Measurements from ENCODE around the gene FUT1.
"Not testable (repeated sequence)": the region's sequence is repeated elsewhere in the genome, so short reads cannot be mapped to it uniquely, and the experiment has no call there.

Gene FUT1

DNA sequence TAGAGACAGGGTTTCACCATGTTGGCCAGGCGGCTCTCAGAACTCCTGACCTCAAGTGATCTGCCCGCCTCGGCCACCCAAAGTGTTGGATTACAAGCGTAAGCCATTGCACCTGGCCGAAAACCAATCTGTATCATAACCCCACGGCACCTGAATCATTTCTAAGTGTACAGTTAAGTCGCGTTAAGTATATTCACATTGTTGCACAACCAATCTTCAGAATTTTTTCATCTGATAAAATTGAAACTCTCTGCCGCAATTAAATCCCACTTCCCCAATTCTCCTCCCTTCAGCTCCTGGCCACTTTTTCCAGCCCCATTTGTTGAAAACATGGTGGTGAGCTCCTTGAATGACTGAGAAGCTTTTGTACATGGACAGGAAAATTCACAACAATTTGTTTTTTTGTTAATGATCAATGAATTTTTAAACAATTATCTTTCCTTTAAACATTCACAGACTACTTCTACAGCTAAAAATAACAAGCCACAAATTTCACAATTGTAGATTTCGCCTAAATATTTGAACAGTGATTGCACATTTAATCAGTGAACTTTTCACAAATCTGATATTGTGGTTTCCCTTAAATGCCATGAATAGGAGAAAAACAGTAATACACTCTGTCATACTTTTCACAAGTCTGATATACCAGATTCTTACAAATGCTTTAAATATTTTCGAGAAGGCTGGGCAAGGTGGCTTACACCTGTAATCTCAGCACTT is 16.7 kb upstream of the FUT1 start:
- TF ChIP-seq, protein P1, sequence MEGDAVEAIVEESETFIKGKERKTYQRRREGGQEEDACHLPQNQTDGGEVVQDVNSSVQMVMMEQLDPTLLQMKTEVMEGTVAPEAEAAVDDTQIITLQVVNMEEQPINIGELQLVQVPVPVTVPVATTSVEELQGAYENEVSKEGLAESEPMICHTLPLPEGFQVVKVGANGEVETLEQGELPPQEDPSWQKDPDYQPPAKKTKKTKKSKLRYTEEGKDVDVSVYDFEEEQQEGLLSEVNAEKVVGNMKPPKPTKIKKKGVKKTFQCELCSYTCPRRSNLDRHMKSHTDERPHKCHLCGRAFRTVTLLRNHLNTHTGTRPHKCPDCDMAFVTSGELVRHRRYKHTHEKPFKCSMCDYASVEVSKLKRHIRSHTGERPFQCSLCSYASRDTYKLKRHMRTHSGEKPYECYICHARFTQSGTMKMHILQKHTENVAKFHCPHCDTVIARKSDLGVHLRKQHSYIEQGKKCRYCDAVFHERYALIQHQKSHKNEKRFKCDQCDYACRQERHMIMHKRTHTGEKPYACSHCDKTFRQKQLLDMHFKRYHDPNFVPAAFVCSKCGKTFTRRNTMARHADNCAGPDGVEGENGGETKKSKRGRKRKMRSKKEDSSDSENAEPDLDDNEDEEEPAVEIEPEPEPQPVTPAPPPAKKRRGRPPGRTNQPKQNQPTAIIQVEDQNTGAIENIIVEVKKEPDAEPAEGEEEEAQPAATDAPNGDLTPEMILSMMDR (IDR thresholded peaks at IDR 0.05; ENCODE audit: control insufficient read depth, insufficient read depth, low read depth, low read length, missing control alignments): no peak
- H3K4me3 ChIP-seq (ENCODE audit: control insufficient read depth, low read depth, low read length): no peak overlapping the region
- no peak for DNase-seq (ENCODE audit: low read depth)

DNA sequence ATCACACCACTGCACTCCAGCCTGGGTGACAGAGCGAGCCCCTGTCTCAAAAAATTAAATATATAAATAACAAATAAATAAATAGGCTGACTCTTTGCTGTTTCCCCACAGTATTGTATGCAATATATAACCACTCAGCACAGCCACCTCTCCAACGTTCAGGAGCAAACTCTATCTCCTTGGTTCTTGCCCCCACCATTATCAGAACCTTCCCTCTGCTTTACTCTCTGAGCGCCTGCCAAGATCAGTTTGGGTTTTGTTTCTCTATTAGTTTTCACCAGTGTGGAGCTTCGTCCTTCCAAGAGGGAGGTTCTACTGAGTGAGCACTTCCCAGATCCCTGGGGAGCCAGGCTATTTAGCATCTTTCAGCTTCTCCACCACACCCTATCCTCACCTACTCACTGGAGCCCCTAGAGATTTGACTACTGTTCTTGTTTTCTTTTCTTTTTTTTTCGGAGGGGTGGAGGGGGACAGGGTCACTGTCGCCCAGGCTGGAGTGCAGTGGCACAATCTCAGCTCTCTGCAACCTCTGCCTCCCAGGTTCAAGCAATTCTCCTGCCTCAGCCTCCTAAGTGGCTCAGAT is 15.8 kb upstream of the FUT1 start:
- DNase-seq (ENCODE audit: low read depth); H3K4me3 ChIP-seq (ENCODE audit: control insufficient read depth, low read depth, low read length): not testable (repeated sequence)

DNA sequence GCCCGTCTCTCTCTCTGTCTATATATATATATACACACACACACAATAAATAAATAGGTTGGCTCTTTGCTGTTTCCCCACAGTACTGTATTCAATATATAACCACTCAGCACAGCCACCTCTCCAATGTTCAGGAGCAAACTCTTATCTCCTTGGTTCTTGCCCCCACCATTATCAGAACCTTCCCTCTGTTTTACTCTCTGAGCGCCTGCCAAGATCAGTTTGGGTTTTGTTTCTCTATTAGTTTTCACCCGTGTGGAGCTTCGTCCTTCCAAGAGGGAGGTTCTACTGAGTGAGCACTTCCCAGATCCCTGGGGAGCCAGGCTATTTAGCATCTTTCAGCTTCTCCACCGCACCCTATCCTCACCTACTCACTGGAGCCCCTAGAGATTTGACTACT is 13.4 kb upstream of the FUT1 start:
- not testable (repeated sequence) for H3K4me3 ChIP-seq (ENCODE audit: control insufficient read depth, low read depth, low read length); DNase-seq (ENCODE audit: low read depth)

DNA sequence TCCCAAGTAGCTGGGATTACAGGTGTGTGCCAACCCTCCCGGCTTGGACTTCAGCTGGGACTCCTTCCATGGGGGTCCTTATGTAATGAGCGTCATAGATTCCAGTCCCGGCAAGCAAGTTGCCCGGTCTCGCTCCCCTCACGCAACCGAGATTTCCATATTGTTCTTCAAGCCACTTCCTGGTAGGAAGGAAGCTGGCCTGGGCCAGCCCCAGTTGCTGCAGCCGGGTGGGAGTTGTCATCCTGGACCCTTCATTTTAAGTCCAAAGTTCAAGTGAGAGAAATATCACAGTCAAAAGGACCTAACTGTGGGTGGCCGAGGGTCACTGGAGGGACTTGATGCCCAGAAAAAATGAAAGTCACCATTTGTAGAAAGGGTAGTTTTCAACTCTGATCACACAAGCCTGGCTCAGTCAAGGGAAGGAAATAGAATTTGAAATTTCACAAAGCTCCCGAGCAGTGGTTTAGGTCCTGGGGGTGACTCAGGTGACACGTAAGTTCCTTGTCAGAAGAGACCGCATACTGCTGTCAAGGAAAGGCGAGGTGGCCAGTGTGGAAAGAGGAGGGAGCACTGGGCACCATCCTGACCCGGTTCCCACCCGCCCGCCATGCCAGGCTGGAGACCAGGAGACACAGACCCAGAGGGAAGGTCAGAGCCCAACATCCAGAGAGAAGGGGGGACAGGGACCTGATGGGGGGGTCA is 8.2 kb upstream of the FUT1 start:
- TF ChIP-seq, protein P1 (IDR thresholded peaks at IDR 0.05; ENCODE audit: control insufficient read depth, insufficient read depth, low read depth, low read length, missing control alignments): no peak
- DNase-seq (ENCODE audit: low read depth): no peak
- no peak overlapping the region for H3K4me3 ChIP-seq (ENCODE audit: control insufficient read depth, low read depth, low read length)

DNA sequence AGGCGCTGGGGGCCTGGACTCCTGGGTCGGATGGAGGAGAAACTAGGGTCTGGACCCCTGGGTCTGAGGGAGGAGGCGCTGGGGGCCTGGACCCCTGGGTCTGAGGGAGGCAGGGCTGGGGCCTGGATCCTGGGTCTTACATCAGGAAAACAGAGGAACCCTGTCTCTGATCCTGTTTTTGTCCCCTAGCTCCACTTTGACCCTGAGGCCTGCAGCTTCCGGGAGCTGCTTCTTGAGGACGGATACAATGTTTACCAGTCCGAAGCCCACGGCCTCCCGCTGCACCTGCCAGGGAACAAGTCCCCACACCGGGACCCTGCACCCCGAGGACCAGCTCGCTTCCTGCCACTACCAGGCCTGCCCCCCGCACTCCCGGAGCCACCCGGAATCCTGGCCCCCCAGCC is 5.3 kb upstream of the FUT1 start:
- TF ChIP-seq, protein P1 (IDR thresholded peaks at IDR 0.05; ENCODE audit: control insufficient read depth, insufficient read depth, low read depth, low read length, missing control alignments): no peak
- H3K4me3 ChIP-seq (ENCODE audit: control insufficient read depth, low read depth, low read length): no peak overlapping the region
- no peak for DNase-seq (ENCODE audit: low read depth)

DNA sequence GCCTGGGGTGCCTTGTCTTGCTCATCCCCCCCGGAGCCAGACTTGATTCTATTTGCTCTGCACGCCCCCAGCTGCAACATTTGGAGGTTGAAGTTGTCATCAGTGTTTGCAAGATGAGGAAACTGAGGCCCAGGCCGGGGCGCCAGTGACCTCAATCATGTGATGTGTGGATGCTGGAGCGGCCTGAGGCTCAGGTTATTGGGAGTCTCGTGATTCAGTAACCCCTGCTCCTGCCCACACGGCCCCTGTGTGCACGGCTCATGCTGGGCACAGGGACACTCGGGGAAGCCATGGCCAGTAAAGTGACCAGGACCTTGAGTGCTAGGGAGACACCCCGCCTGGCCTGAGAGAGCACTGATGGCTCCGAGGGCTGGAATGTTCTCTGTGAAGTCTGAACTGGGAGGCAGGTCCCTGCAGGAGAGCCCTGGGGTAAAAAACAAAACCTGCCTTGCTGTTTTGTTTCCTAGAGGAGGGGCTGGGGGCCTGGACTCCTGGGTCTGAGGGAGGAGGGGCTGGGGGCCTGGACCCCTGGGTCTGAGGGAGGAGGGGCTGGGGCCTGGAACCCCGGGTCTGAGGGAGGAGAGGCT is 4.7 kb upstream of the FUT1 start:
- no peak for DNase-seq (ENCODE audit: low read depth)
- no peak overlapping the region for H3K4me3 ChIP-seq (ENCODE audit: control insufficient read depth, low read depth, low read length)
- TF ChIP-seq, protein P1 (IDR thresholded peaks at IDR 0.05; ENCODE audit: control insufficient read depth, insufficient read depth, low read depth, low read length, missing control alignments): no peak

DNA sequence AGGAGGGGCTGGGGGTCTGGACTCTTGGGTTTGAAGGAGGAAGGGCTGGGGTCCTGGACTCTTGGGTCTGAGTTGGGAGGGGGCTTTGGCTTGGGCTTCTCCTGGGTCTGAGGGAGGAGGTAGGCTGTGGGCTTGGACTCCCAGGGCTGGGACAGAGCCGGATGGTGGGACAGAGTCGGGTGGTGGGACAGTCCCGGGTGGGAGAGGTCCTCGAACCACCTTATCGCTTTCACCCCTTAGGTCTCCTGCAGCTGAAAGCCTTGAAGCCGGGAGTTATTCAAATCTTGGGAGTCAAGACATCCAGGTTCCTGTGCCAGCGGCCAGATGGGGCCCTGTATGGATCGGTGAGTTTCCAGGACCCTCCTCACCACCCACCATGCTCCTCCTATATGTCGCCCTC is 4.2 kb upstream of the FUT1 start:
- no peak overlapping the region for H3K4me3 ChIP-seq (ENCODE audit: control insufficient read depth, low read depth, low read length)
- TF ChIP-seq, protein P1 (IDR thresholded peaks at IDR 0.05; ENCODE audit: control insufficient read depth, insufficient read depth, low read depth, low read length, missing control alignments): no peak
- no peak for DNase-seq (ENCODE audit: low read depth)

Measured in AG09309 (cell line).